ENCODE data around the gene NHSL2. TPM values are rescaled to one million over a fixed set of nuclear protein-coding genes. Genes with fewer than 3 reads are reported as not detected.

Gene NHSL2
- total RNA-seq, 1 experiment from 2014 or later: not detected

GRCh38 chrX:71917621-71918343 is 7.1 kb downstream of the NHSL2 start:
- DNase-seq (ENCODE audit: low read depth, low spot score): no peak
- in situ Hi-C loops (cut with HindIII; ENCODE audit: low pct_unique_long_range_greater_than_20kb, low sequenced_read_pairs): no loop called here

- no peak for DNase-seq (ENCODE audit: low read depth, low spot score)
- in situ Hi-C loops (cut with HindIII; ENCODE audit: low pct_unique_long_range_greater_than_20kb, low sequenced_read_pairs): no loop called here
Observed at GRCh38 chrX:71919431-71919830, 8.8 kb downstream of the NHSL2 start.

GRCh38 chrX:71919886-71920285 is 9.2 kb downstream of the NHSL2 start:
- no peak for DNase-seq (ENCODE audit: low read depth, low spot score)
- in situ Hi-C loops (cut with HindIII; ENCODE audit: low pct_unique_long_range_greater_than_20kb, low sequenced_read_pairs): no loop called here

- in situ Hi-C loops (cut with HindIII; ENCODE audit: low pct_unique_long_range_greater_than_20kb, low sequenced_read_pairs): no loop called here
- DNase-seq (ENCODE audit: low read depth, low spot score): no peak
Observed at GRCh38 chrX:71922686-71923085, 12.0 kb downstream of the NHSL2 start.

GRCh38 chrX:71923516-71923915 is 12.9 kb downstream of the NHSL2 start:
- in situ Hi-C loops (cut with HindIII; ENCODE audit: low pct_unique_long_range_greater_than_20kb, low sequenced_read_pairs): no loop called here
- no peak for DNase-seq (ENCODE audit: low read depth, low spot score)

- in situ Hi-C loops (cut with HindIII; ENCODE audit: low pct_unique_long_range_greater_than_20kb, low sequenced_read_pairs): no loop called here
- DNase-seq (ENCODE audit: low read depth, low spot score): no peak
Observed at GRCh38 chrX:71927040-71927439, 16.4 kb downstream of the NHSL2 start.

GRCh38 chrX:71928856-71929255 is 18.2 kb downstream of the NHSL2 start:
- DNase-seq (ENCODE audit: low read depth, low spot score): no peak
- in situ Hi-C loops (cut with HindIII; ENCODE audit: low pct_unique_long_range_greater_than_20kb, low sequenced_read_pairs): no loop called here

GRCh38 chrX:71930298-71930697 is 19.7 kb downstream of the NHSL2 start:
- DNase-seq (ENCODE audit: low read depth, low spot score): no peak
- in situ Hi-C loops (cut with HindIII; ENCODE audit: low pct_unique_long_range_greater_than_20kb, low sequenced_read_pairs): no loop called here

- in situ Hi-C loops (cut with HindIII; ENCODE audit: low pct_unique_long_range_greater_than_20kb, low sequenced_read_pairs): no loop called here
Observed at GRCh38 chrX:71935476-71935875, 24.8 kb downstream of the NHSL2 start.

GRCh38 chrX:71936632-71937031 is 26.0 kb downstream of the NHSL2 start:
- in situ Hi-C loops (cut with HindIII; ENCODE audit: low pct_unique_long_range_greater_than_20kb, low sequenced_read_pairs): no loop called here
- no peak for DNase-seq (ENCODE audit: low read depth, low spot score)

More at GRCh38 chrX:71935476-71935875, 24.8 kb downstream of the NHSL2 start:
- DNase-seq (ENCODE audit: low read depth, low spot score): no peak

- in situ Hi-C loops (cut with HindIII; ENCODE audit: low pct_unique_long_range_greater_than_20kb, low sequenced_read_pairs): no loop called here
- DNase-seq (ENCODE audit: low read depth, low spot score): no peak
Observed at GRCh38 chrX:71938371-71938770, 27.7 kb downstream of the NHSL2 start.

GRCh38 chrX:71941145-71941544 is 30.5 kb downstream of the NHSL2 start:
- DNase-seq (ENCODE audit: low read depth, low spot score): no peak
- in situ Hi-C loops (cut with HindIII; ENCODE audit: low pct_unique_long_range_greater_than_20kb, low sequenced_read_pairs): no loop called here

- in situ Hi-C loops (cut with HindIII; ENCODE audit: low pct_unique_long_range_greater_than_20kb, low sequenced_read_pairs): no loop called here
- no peak for DNase-seq (ENCODE audit: low read depth, low spot score)
Observed at GRCh38 chrX:71941776-71942175, 31.1 kb downstream of the NHSL2 start.

GRCh38 chrX:71944369-71944768 is 33.7 kb downstream of the NHSL2 start:
- in situ Hi-C loops (cut with HindIII; ENCODE audit: low pct_unique_long_range_greater_than_20kb, low sequenced_read_pairs): no loop called here
- DNase-seq (ENCODE audit: low read depth, low spot score): no peak

GRCh38 chrX:71945237-71945805 is 34.7 kb downstream of the NHSL2 start:
- in situ Hi-C loops (cut with HindIII; ENCODE audit: low pct_unique_long_range_greater_than_20kb, low sequenced_read_pairs): no loop called here
- DNase-seq (ENCODE audit: low read depth, low spot score): no peak

- in situ Hi-C loops (cut with HindIII; ENCODE audit: low pct_unique_long_range_greater_than_20kb, low sequenced_read_pairs): no loop called here
- no peak for DNase-seq (ENCODE audit: low read depth, low spot score)
Observed at GRCh38 chrX:71949363-71949762, 38.7 kb downstream of the NHSL2 start.

- in situ Hi-C loops (cut with HindIII; ENCODE audit: low pct_unique_long_range_greater_than_20kb, low sequenced_read_pairs): no loop called here
- DNase-seq (ENCODE audit: low read depth, low spot score): no peak
Observed at GRCh38 chrX:71949844-71950445, 39.3 kb downstream of the NHSL2 start.

GRCh38 chrX:71953391-71953790 is 42.7 kb downstream of the NHSL2 start:
- no peak for DNase-seq (ENCODE audit: low read depth, low spot score)
- in situ Hi-C loops (cut with HindIII; ENCODE audit: low pct_unique_long_range_greater_than_20kb, low sequenced_read_pairs): no loop called here

- in situ Hi-C loops (cut with HindIII; ENCODE audit: low pct_unique_long_range_greater_than_20kb, low sequenced_read_pairs): no loop called here
- no peak for DNase-seq (ENCODE audit: low read depth, low spot score)
Observed at GRCh38 chrX:71953946-71954345, 43.3 kb downstream of the NHSL2 start.

Data from SK-MEL-5 (cell line).